HAP-1 (cell line): ENCODE data around the gene SSBP1.

Source experiments
- DNase-seq, 2 experiments: peaks; one replicate each; pipeline ENCODE4 v3.0.0-alpha.2; 2016 to 2020; ENCODE audit warnings: low spot score in 2 of 2
- H3K27me3 ChIP-seq: fragments of 250-450 bp; sonication (Bioruptor Pico); 2 replicates; pipeline ENCODE4 v1.5.1; 2020; ENCODE audit warnings: low read depth, mild to moderate bottlenecking, moderate library complexity
- H3K36me3 ChIP-seq: fragments of 250-450 bp; sonication (Bioruptor Pico); replicated peaks from 2 replicates; pipeline ENCODE4 v1.5.1; 2020; ENCODE audit warnings: mild to moderate bottlenecking
- H3K4me1 ChIP-seq: fragments of 250-450 bp; sonication (Bioruptor Pico); 2 replicates; pipeline ENCODE4 v1.5.1; 2020; ENCODE audit warnings: mild to moderate bottlenecking
- H3K4me3 ChIP-seq: fragments of 250-450 bp; sonication (Bioruptor Pico); 2 replicates; pipeline ENCODE4 v1.5.1; 2020; ENCODE audit warnings: mild to moderate bottlenecking, moderate library complexity
- H3K9me3 ChIP-seq: fragments of 250-450 bp; sonication (Bioruptor Pico); 2 replicates; pipeline ENCODE4 v1.5.1; 2020; ENCODE audit warnings: mild to moderate bottlenecking, moderate library complexity
- in situ Hi-C: fragments of 300-500 bp; cut with MboI; formaldehyde crosslinking; loops from 3 replicates; pipeline ENCODE4 v1.14.3; 2020; ENCODE audit warnings: low sequenced_read_pairs, inconsistent platforms, mixed read lengths

The SSBP1 gene

DNA sequence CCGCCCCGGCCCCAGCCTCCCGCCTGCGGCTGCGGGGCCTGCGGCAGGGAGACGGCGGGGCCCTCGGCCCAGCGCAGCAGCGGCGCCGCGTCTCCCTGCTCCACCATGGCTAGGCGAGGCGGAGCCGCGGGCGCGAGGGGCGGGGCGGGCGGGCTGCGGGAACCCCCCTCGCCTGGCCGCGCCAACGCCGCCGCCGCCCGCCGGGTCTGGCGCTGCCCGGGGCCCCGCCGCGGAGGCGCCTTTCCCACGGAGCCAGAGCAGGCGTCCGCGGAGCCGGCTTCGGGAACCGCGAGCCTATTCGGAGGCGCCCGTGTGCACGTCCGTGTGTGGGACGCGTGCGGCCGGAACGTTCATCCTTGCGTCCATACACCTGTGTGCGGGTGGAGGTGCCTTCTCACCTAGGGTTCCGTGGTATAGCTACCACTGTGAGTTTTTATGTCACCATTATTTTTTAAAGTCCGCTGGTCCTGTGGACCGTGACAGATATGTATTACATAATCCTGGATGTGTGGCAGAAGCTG lies 36.1 kb upstream of the SSBP1 start, which contains the start of gene DENND11:
DENND11 (minus strand) TSS at position 120 of the 521 bp plus-strand sequence; CDS start at position 107, 13 bp downstream.
- Histone ChIP-seq H3K4me1 (peaks cover 16% of the 10 kb centered on the region), H3K4me3 (peak within 1 kb of the TSS; percentile 48), H3K36me3 (no peaks in the 10 kb centered on the region), H3K27me3 (no peaks in the 10 kb centered on the region), H3K9me3 (no peaks in the 10 kb centered on the region)
- in situ Hi-C loops, result no loop called here
- DNase-seq, result peak; percentile 32 to 58

DNA sequence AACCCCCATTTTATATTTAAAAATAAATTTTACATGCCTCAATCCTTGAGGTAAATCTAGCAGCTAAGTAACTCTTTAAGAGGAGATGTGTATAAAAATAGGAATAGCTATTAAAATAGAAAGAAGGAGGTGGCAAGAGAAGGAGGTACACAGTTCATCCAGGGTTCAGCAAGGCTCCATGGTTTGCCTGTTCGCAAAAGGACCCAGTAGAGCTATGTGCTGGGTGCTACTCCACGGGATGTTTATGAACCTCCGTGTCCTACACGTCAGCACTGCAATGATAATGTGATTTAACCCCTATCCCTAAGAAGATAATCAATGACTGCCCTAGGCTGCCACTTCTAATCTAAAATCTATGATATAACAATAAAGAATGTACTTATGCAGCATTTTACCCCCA lies 35.3 kb upstream of the SSBP1 start:
- Histone ChIP-seq H3K4me1 (peaks cover 16% of the 10 kb centered on the region), H3K9me3 (no peaks in the 10 kb centered on the region), H3K27me3 (no peaks in the 10 kb centered on the region), H3K36me3 (no peaks in the 10 kb centered on the region), H3K4me3 (no peak overlapping the region)
- DNase-seq, result no peak
- in situ Hi-C loops, result no loop called here

DNA sequence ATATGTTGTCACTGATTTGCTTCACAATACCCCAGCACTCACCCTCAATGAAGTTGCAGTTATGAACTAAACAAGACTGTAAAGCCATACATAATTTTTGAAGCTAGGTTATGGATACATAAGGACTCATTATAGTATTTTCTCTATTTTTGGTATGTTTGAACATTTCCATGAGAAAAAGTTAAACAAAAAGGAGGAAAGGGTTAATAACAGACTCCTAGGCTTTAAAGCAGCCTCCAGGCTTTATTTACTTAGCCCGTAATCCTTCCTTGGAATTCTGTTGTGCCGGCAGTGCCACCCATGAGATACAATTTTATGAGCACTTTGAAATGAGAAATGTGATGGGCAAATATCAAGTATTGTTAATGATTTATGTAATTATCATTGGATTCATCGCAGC lies 34.0 kb upstream of the SSBP1 start:
- in situ Hi-C loops, result no loop called here
- peak; percentile 21 to 66 for DNase-seq
- Histone ChIP-seq H3K36me3 (no peaks in the 10 kb centered on the region), H3K9me3 (no peaks in the 10 kb centered on the region), H3K4me3 (no peak overlapping the region), H3K4me1 (peaks cover 16% of the 10 kb centered on the region), H3K27me3 (no peaks in the 10 kb centered on the region)

DNA sequence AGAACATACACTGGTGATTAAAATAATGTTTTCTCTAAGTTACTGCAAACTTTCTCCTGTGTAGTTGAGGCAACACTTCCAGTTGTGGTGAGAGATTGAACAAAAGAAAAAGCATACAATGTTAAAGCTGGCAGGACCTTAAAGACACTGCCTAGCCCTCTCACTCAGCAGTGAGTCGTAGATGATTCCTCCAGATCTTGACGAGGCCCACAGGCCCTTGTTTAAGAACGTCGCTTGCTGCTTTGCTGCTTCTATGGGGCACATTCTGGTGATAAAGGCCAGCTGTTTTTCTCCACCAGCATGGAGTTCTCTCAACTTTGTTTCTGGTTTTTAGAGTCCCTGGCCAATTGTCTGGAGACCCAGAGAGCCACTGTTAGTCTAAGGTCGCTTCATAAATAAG lies 33.4 kb upstream of the SSBP1 start:
- H3K36me3 ChIP-seq, result no peaks in the 10 kb centered on the region

DNA sequence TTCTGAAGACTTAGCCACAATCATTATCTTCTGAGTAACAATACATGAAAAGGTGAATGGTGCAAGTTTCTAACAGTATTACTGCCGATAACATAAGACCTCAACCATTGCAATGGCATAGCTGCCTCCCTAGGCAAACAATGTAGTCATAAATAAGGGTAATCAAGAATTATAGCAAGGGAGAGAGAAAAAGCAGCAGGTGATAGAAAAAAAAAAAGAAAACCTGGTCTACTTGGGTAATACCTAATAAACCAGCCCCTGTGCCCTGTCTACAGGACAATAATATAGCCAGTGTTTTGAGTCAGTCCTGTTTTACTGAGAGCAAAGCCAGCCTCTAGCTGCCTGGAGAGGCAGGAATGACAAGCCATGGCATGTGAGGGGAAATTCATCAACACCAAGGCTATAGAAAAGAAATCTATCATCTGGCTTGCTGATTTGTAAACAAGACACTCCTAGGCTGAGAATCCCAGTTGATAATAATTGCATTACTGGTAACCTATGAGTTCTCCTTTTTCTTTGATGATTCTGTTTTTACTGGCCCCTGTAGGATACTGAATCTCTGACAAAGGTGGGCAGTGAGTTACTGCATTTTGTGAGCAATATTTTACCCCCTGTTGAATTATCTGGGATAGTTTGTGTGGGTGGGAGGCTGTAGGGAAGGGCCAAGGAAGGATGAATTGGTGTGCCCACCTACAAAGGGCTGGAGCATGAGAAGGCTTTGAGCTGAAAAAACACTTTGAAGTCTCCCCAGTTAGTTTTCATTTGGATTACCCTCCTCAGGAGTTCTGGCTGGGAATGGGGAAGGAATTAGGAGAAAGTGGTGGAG lies 31.7 kb upstream of the SSBP1 start:
- no peaks in the 10 kb centered on the region for H3K9me3 ChIP-seq
- peaks cover 11% of the 10 kb centered on the region for H3K4me1 ChIP-seq
- no peaks in the 10 kb centered on the region for H3K27me3 ChIP-seq
- no peak for DNase-seq
- no peaks in the 10 kb centered on the region for H3K36me3 ChIP-seq
- H3K4me3 ChIP-seq, result no peak overlapping the region
- in situ Hi-C loops, result no loop called here

More for the DNA sequence above, 33.4 kb upstream of the SSBP1 start:
- no peak overlapping the region for H3K4me3 ChIP-seq
- in situ Hi-C loops, result no loop called here
- H3K9me3 ChIP-seq, result no peaks in the 10 kb centered on the region
- no peaks in the 10 kb centered on the region for H3K27me3 ChIP-seq
- H3K4me1 ChIP-seq, result peaks cover 16% of the 10 kb centered on the region
- DNase-seq, result no peak

GRCh38 chr7:141708351-141708750 lies 29.8 kb upstream of the SSBP1 start, which contains the start of gene WEE2:
Gene WEE2 (plus strand): TSS chr7:141708353. CDS start chr7:141708759, 406 bp downstream.
- Histone ChIP-seq H3K9me3 (no peaks in the 10 kb centered on the region), H3K36me3 (no peaks in the 10 kb centered on the region), H3K4me1 (peaks cover 11% of the 10 kb centered on the region), H3K27me3 (no peaks in the 10 kb centered on the region), H3K4me3 (no peak within 1 kb of the TSS)
- in situ Hi-C loops, result no loop called here
- DNase-seq, result no peak

DNA sequence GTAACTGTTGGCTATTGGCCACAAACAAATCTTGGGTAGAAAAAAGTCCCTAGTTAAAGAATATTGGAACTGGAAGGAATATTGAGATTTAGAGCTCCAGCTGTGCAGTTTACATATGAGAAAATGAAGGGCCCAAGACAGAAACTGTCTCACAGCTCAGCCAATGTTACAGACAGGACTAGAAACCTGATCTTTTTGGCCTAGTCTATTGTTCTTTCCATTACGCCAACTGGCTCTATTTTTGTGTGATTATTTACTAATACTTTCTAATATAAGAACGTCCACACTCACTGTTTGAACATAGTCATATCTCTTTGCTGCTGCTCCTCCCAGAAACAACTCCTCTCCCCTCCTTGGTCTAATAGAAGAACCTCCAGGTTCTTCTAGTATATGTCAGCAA lies 28.8 kb upstream of the SSBP1 start:
- no peaks in the 10 kb centered on the region for H3K9me3 ChIP-seq
- no peaks in the 10 kb centered on the region for H3K27me3 ChIP-seq
- no peaks in the 10 kb centered on the region for H3K36me3 ChIP-seq
- H3K4me3 ChIP-seq, result no peak overlapping the region
- DNase-seq, result no peak
- peaks cover 6% of the 10 kb centered on the region for H3K4me1 ChIP-seq
- in situ Hi-C loops, result no loop called here

DNA sequence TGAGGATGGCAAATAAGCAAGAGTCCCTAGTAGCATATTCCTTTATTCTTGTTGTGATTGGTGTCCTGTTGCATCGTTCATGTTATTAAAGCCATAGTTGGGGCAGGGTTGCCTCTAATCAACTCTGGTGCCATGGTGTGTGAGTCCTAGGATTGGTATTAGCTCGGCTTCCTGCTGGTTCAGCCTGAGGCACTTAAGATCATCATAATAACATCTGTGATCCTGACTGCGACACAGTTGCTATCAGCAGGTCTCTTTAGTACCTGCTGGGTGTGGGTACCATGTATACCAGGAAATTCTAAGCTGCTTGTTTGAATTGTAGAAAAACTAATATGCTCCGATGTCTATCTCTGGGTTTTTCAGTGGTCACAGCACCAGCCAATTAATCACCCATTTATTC lies 28.4 kb upstream of the SSBP1 start:
- no peaks in the 10 kb centered on the region for H3K36me3 ChIP-seq
- in situ Hi-C loops, result no loop called here
- no peaks in the 10 kb centered on the region for H3K9me3 ChIP-seq

DNA sequence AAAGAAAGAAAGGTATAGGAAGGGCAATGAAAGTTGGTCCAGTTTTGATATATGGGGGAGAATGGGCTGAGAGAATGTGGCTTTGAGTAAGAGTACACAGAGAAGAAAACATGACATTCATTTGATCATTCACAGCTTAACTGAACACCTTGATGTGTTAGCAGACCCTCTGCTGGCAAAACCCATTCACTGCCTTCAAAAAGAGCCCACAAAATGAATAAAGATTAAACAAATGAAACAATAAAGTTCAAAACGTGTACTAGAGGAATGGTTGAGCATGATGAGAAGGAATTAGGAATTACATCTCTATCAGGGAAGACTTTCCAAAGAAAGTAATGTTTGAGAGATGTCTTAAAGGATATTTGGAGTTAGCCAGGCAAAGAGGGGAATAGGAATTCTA lies 27.9 kb upstream of the SSBP1 start:
- Histone ChIP-seq H3K4me1 (no peaks in the 10 kb centered on the region), H3K36me3 (no peaks in the 10 kb centered on the region), H3K4me3 (no peak overlapping the region), H3K9me3 (no peaks in the 10 kb centered on the region), H3K27me3 (no peaks in the 10 kb centered on the region)
- in situ Hi-C loops, result no loop called here
- DNase-seq, result no peak

More for the DNA sequence above, 28.4 kb upstream of the SSBP1 start:
- peaks cover 2% of the 10 kb centered on the region; the same call in 1 of the 2 replicates for H3K4me1 ChIP-seq
- H3K4me3 ChIP-seq, result no peak overlapping the region
- no peaks in the 10 kb centered on the region for H3K27me3 ChIP-seq
- DNase-seq, result no peak

- H3K27me3 ChIP-seq, result no peaks in the 10 kb centered on the region
- no peak overlapping the region for H3K4me3 ChIP-seq
- in situ Hi-C loops, result no loop called here
- no peaks in the 10 kb centered on the region for H3K9me3 ChIP-seq
- no peak for DNase-seq
- no peaks in the 10 kb centered on the region for H3K36me3 ChIP-seq
- H3K4me1 ChIP-seq, result no peaks in the 10 kb centered on the region
These were observed 25.4 kb upstream of the SSBP1 start for GRCh38 chr7:141712603-141713255.

DNA sequence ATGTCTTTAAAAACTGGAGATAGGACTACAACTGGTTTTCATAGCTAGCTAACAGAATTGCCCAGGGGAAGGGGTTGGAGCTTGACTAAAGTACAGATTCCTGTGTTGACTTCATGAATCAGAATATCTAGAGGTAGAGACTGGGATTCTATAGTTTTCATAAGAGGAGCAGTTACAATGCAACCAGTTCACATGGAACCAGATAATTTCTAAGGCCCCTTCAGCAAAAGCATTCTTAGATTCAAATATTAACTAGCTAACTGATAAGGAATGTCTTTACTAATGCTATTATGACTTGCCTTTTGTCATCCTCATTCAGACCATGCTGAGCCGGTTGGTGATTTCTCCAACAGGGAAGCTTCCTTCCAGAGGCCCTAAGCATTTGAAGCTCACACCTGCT lies 24.3 kb upstream of the SSBP1 start:
- DNase-seq, result no peak
- Histone ChIP-seq H3K27me3 (no peaks in the 10 kb centered on the region), H3K9me3 (no peaks in the 10 kb centered on the region), H3K36me3 (no peaks in the 10 kb centered on the region), H3K4me3 (no peak overlapping the region), H3K4me1 (no peaks in the 10 kb centered on the region)
- in situ Hi-C loops, result no loop called here

- Histone ChIP-seq H3K9me3 (no peaks in the 10 kb centered on the region), H3K4me3 (no peak overlapping the region), H3K36me3 (no peaks in the 10 kb centered on the region), H3K27me3 (no peaks in the 10 kb centered on the region), H3K4me1 (no peaks in the 10 kb centered on the region)
- in situ Hi-C loops, result no loop called here
- DNase-seq, result no peak
These were observed 23.6 kb upstream of the SSBP1 start for GRCh38 chr7:141714571-141714970.

GRCh38 chr7:141715018-141715417 lies 23.1 kb upstream of the SSBP1 start:
- in situ Hi-C loops, result no loop called here
- Histone ChIP-seq H3K4me1 (no peaks in the 10 kb centered on the region), H3K27me3 (no peaks in the 10 kb centered on the region), H3K4me3 (no peak overlapping the region), H3K9me3 (no peaks in the 10 kb centered on the region), H3K36me3 (no peaks in the 10 kb centered on the region)
- no peak for DNase-seq
